Sigmoid colon (tissue), 4 donors: ENCODE data around the gene C1orf56.

ENCODE experiments used
- CTCF ChIP-seq, 4 experiments: fragments of 450-650 bp in 3 of 4; fragments of 200-600 bp in 1 of 4; IDR thresholded peaks; one replicate each; pipeline ENCODE4 v1.5.1; 2016 to 2019; ENCODE audit warnings: antibody characterized with exemption in 4 of 4, mild to moderate bottlenecking in 3 of 4, moderate library complexity in 2 of 4
- EP300 ChIP-seq, 4 donors: sonication (generic); formaldehyde crosslinking; IDR thresholded peaks; one replicate each; pipeline ENCODE4 v1.6.1; 2017; ENCODE audit warnings: antibody characterized with exemption in 4 of 4
- POLR2A ChIP-seq, 2 donors: fragments of 450-650 bp; IDR thresholded peaks; one replicate each; pipeline ENCODE4 v1.6.1; 2016; ENCODE audit warnings: antibody characterized with exemption in 2 of 2, mild to moderate bottlenecking in 2 of 2, moderate library complexity in 2 of 2
- POLR2AphosphoS5 ChIP-seq, 4 donors: sonication (generic); formaldehyde crosslinking; IDR thresholded peaks; one replicate each; pipeline ENCODE4 v1.6.1; 2017; ENCODE audit warnings: antibody characterized with exemption in 4 of 4

GRCh38 chr1:151009674-151010345 lies 37.7 kb upstream of the C1orf56 start:
- no peak for TF ChIP-seq CTCF (IDR thresholded peaks at IDR 0.05)
- no peak for TF ChIP-seq POLR2AphosphoS5 (IDR thresholded peaks at IDR 0.05)
- TF ChIP-seq EP300 (IDR thresholded peaks at IDR 0.05), result no peak
- no peak for TF ChIP-seq POLR2A (IDR thresholded peaks at IDR 0.05)
